Measurements from ENCODE around the gene CDH4.

The CDH4 gene

DNA sequence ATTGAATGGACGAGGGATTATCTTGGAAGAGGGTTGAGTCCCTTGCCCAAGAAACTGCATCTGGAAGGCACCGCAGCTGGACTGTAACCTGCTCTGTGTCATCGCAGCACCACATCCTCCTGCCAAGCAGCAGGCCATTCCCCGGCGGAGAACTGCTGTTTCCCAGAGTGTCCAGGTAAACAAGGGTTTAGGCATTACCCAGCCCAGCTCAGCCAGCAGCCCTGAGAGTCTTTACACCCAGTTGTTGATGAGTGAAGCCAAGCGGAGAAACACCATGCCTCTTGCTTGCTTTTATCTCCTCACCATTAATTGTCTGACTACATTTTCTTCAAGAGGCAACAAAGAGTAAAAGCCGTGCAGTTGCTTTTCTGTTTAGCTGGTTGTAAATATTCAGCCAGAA lies 104.1 kb downstream of the CDH4 start:
- H3K27ac ChIP-seq = no peak overlapping the region
- TF ChIP-seq ZFX (IDR thresholded peaks at IDR 0.05; ENCODE audit: borderline replicate concordance) = no peak
- TF ChIP-seq, protein P1, sequence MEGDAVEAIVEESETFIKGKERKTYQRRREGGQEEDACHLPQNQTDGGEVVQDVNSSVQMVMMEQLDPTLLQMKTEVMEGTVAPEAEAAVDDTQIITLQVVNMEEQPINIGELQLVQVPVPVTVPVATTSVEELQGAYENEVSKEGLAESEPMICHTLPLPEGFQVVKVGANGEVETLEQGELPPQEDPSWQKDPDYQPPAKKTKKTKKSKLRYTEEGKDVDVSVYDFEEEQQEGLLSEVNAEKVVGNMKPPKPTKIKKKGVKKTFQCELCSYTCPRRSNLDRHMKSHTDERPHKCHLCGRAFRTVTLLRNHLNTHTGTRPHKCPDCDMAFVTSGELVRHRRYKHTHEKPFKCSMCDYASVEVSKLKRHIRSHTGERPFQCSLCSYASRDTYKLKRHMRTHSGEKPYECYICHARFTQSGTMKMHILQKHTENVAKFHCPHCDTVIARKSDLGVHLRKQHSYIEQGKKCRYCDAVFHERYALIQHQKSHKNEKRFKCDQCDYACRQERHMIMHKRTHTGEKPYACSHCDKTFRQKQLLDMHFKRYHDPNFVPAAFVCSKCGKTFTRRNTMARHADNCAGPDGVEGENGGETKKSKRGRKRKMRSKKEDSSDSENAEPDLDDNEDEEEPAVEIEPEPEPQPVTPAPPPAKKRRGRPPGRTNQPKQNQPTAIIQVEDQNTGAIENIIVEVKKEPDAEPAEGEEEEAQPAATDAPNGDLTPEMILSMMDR (IDR thresholded peaks at IDR 0.05) = no peak

- H3K27ac ChIP-seq = no peak overlapping the region
- TF ChIP-seq ZFX (IDR thresholded peaks at IDR 0.05; ENCODE audit: borderline replicate concordance) = no peak
- TF ChIP-seq, protein P1 (IDR thresholded peaks at IDR 0.05) = no peak
Observed at GRCh38 chr20:61357119-61357518, 105.1 kb downstream of the CDH4 start.

DNA sequence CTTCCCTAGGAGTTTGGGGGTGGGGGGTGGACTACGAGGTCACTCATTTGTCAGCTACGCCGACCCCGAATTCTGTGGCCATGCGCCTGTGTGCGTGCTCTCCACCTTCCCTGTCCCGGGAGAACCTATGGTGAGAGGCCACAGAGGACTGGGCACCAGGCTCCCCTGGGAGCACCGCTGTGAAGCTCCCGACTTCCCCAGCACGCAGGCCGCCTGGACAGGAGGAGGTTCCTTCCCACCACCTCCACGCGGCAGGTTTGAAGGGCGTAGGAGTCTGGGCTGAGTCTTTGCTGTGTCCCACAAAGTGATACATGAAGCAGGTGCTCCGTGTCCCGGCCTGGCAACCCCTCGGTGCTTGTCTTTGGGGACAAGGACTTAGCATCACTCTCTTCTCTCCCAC lies 107.2 kb downstream of the CDH4 start:
- TF ChIP-seq, protein P1 (IDR thresholded peaks at IDR 0.05) = no peak
- TF ChIP-seq ZFX (IDR thresholded peaks at IDR 0.05; ENCODE audit: borderline replicate concordance) = no peak
- H3K27ac ChIP-seq = no peak overlapping the region

DNA sequence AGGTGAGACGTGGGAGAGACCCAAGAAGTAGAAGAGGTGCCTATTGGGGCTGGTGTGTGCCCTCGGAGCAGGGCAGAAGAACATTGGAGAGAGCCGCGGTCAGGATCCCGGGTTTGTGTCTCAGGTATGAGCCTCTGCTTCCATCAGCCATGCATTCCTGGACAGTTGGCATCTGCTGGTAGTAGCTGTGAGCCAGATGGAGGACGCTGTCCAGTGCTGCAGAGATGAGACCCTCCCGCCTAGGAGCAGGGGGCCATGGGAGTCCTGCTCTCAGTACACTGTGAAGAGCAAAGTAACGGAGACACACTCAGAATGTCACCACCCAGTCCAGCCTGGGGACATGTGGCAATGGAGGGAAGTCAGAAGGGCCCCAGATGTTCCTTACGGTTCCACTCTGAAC lies 108.2 kb downstream of the CDH4 start:
- no peak overlapping the region for H3K27ac ChIP-seq
- TF ChIP-seq ZFX (IDR thresholded peaks at IDR 0.05; ENCODE audit: borderline replicate concordance) = no peak
- TF ChIP-seq, protein P1 (IDR thresholded peaks at IDR 0.05) = no peak

- no peak for TF ChIP-seq ZFX (IDR thresholded peaks at IDR 0.05; ENCODE audit: borderline replicate concordance)
- TF ChIP-seq, protein P1 (IDR thresholded peaks at IDR 0.05) = no peak
Observed at GRCh38 chr20:61360940-61361339, 108.9 kb downstream of the CDH4 start.

DNA sequence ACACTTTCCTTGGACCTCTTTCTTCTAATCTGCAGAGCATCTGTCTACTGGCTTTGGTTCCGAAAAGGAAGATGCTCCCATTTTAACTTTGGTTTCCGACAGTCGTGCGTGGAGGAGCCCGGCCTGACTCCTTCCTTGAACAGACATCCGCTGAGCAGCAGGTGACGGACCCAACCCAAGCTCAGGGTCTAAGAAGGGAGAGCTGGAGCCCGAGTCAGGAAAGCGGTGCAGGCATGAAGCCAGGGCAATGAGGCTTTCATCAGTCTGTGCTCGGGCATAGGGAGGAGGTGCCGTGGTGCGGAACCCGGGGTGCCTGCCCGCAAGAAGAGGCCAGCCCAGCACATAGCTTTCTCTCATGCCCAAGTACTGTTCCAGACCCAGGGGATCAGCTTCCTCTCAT lies 109.4 kb downstream of the CDH4 start:
- H3K27ac ChIP-seq = no peak overlapping the region
- no peak for TF ChIP-seq ZFX (IDR thresholded peaks at IDR 0.05; ENCODE audit: borderline replicate concordance)
- TF ChIP-seq, protein P1 (IDR thresholded peaks at IDR 0.05) = no peak

More at GRCh38 chr20:61360940-61361339, 108.9 kb downstream of the CDH4 start:
- no peak overlapping the region for H3K27ac ChIP-seq

GRCh38 chr20:61364147-61364546 lies 112.1 kb downstream of the CDH4 start:
- no peak overlapping the region for H3K27ac ChIP-seq

More at GRCh38 chr20:61364147-61364546, 112.1 kb downstream of the CDH4 start:
- TF ChIP-seq ZFX (IDR thresholded peaks at IDR 0.05; ENCODE audit: borderline replicate concordance) = no peak
- TF ChIP-seq, protein P1 (IDR thresholded peaks at IDR 0.05) = no peak
